ENCODE measurements around the gene UBA52. TPM values are rescaled to one million over a fixed set of nuclear protein-coding genes. Genes with fewer than 3 reads are reported as not detected.

UBA52 gene
- total and polyA plus RNA-seq, 2 donors (not counting 1 experiment from before 2014, with no cell fraction given), result 917 to 1,018 TPM

- no peak overlapping the region for H3K4me2 ChIP-seq (ENCODE audit: extremely low read depth, insufficient read depth, low read length)
- H3K36me3 ChIP-seq (ENCODE audit: control insufficient read depth, insufficient read depth, low read length), result peaks cover 13% of the 10 kb centered on the region
- no peak for TF ChIP-seq EZH2 (IDR thresholded peaks at IDR 0.05; ENCODE audit: low read length, missing control alignments)
- TF ChIP-seq, protein P1, sequence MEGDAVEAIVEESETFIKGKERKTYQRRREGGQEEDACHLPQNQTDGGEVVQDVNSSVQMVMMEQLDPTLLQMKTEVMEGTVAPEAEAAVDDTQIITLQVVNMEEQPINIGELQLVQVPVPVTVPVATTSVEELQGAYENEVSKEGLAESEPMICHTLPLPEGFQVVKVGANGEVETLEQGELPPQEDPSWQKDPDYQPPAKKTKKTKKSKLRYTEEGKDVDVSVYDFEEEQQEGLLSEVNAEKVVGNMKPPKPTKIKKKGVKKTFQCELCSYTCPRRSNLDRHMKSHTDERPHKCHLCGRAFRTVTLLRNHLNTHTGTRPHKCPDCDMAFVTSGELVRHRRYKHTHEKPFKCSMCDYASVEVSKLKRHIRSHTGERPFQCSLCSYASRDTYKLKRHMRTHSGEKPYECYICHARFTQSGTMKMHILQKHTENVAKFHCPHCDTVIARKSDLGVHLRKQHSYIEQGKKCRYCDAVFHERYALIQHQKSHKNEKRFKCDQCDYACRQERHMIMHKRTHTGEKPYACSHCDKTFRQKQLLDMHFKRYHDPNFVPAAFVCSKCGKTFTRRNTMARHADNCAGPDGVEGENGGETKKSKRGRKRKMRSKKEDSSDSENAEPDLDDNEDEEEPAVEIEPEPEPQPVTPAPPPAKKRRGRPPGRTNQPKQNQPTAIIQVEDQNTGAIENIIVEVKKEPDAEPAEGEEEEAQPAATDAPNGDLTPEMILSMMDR (conservative IDR thresholded peaks at IDR 0.05 in 1 of 2, IDR thresholded peaks at IDR 0.05 in 1 of 2; ENCODE audit: low read depth in 1 of 2, low read length in 2 of 2), result no peak
- H3K79me2 ChIP-seq (ENCODE audit: control insufficient read depth, insufficient read depth, low read length), result peaks cover 22% of the 10 kb centered on the region
- H3K9me3 ChIP-seq (ENCODE audit: control insufficient read depth, insufficient read depth, low read depth, low read length), result no peaks in the 10 kb centered on the region
- no peaks in the 10 kb centered on the region for H4K20me1 ChIP-seq (ENCODE audit: control insufficient read depth, extremely low read depth, insufficient read depth, low read length)
- H3K9ac ChIP-seq (ENCODE audit: insufficient read depth, low read length), result no peak overlapping the region
- peak overlapping the region; percentile 22 for H3K27ac ChIP-seq (ENCODE audit: insufficient read depth, low read length)
- DNase-seq (ENCODE audit: low read depth in 2 of 2), result peak in 1 of 2 donors; percentile 61
- no peaks in the 10 kb centered on the region for H3K27me3 ChIP-seq (ENCODE audit: control insufficient read depth, insufficient read depth, low read length)
- H3K4me1 ChIP-seq (ENCODE audit: control insufficient read depth, extremely low read depth, insufficient read depth, low read length), result peaks cover 2% of the 10 kb centered on the region
- H3K4me3 ChIP-seq (replicated peaks in 1 of 4; ENCODE audit: control extremely low read depth in 1 of 4, insufficient read depth in 1 of 4, low read depth in 3 of 4, low read length in 4 of 4), result no peak overlapping the region
- H2AFZ ChIP-seq (ENCODE audit: low read length), result no peak overlapping the region
These were observed 9.6 kb upstream of the UBA52 start for GRCh38 chr19:18562086-18562485.

GRCh38 chr19:18566953-18567352 is 4.7 kb upstream of the UBA52 start:
- H3K4me1 ChIP-seq (ENCODE audit: control insufficient read depth, extremely low read depth, insufficient read depth, low read length), result no peaks in the 10 kb centered on the region
- no peaks in the 10 kb centered on the region for H4K20me1 ChIP-seq (ENCODE audit: control insufficient read depth, extremely low read depth, insufficient read depth, low read length)
- TF ChIP-seq, protein P1 (conservative IDR thresholded peaks at IDR 0.05 in 1 of 2, IDR thresholded peaks at IDR 0.05 in 1 of 2; ENCODE audit: low read depth in 1 of 2, low read length in 2 of 2), result no peak
- TF ChIP-seq EZH2 (IDR thresholded peaks at IDR 0.05; ENCODE audit: low read length, missing control alignments), result no peak
- H3K79me2 ChIP-seq (ENCODE audit: control insufficient read depth, insufficient read depth, low read length), result peaks cover 3% of the 10 kb centered on the region
- peaks cover 25% of the 10 kb centered on the region for H3K36me3 ChIP-seq (ENCODE audit: control insufficient read depth, insufficient read depth, low read length)
- H3K9ac ChIP-seq (ENCODE audit: insufficient read depth, low read length), result no peak overlapping the region
- H3K4me2 ChIP-seq (ENCODE audit: extremely low read depth, insufficient read depth, low read length), result no peak overlapping the region
- H2AFZ ChIP-seq (ENCODE audit: low read length), result no peak overlapping the region
- no peak overlapping the region for H3K4me3 ChIP-seq (replicated peaks in 1 of 4; ENCODE audit: control extremely low read depth in 1 of 4, insufficient read depth in 1 of 4, low read depth in 3 of 4, low read length in 4 of 4)
- no peak for DNase-seq (ENCODE audit: low read depth in 2 of 2)
- no peaks in the 10 kb centered on the region for H3K27me3 ChIP-seq (ENCODE audit: control insufficient read depth, insufficient read depth, low read length)
- no peaks in the 10 kb centered on the region for H3K9me3 ChIP-seq (ENCODE audit: control insufficient read depth, insufficient read depth, low read depth, low read length)
- no peak overlapping the region for H3K27ac ChIP-seq (ENCODE audit: insufficient read depth, low read length)

- peaks cover 8% of the 10 kb centered on the region for H3K4me1 ChIP-seq (ENCODE audit: control insufficient read depth, extremely low read depth, insufficient read depth, low read length)
- H3K27me3 ChIP-seq (ENCODE audit: control insufficient read depth, insufficient read depth, low read length), result no peaks in the 10 kb centered on the region
- DNase-seq (ENCODE audit: low read depth in 2 of 2), result no peak
- H3K9ac ChIP-seq (ENCODE audit: insufficient read depth, low read length), result no peak overlapping the region
- H3K36me3 ChIP-seq (ENCODE audit: control insufficient read depth, insufficient read depth, low read length), result peaks cover 24% of the 10 kb centered on the region
- no peak overlapping the region for H3K27ac ChIP-seq (ENCODE audit: insufficient read depth, low read length)
- H4K20me1 ChIP-seq (ENCODE audit: control insufficient read depth, extremely low read depth, insufficient read depth, low read length), result peaks cover 5% of the 10 kb centered on the region
- H2AFZ ChIP-seq (ENCODE audit: low read length), result no peak overlapping the region
- no peaks in the 10 kb centered on the region for H3K9me3 ChIP-seq (ENCODE audit: control insufficient read depth, insufficient read depth, low read depth, low read length)
- TF ChIP-seq, protein P1 (conservative IDR thresholded peaks at IDR 0.05 in 1 of 2, IDR thresholded peaks at IDR 0.05 in 1 of 2; ENCODE audit: low read depth in 1 of 2, low read length in 2 of 2), result no peak
- H3K4me3 ChIP-seq (replicated peaks in 1 of 4; ENCODE audit: control extremely low read depth in 1 of 4, insufficient read depth in 1 of 4, low read depth in 3 of 4, low read length in 4 of 4), result no peak overlapping the region
- peaks cover 17% of the 10 kb centered on the region for H3K79me2 ChIP-seq (ENCODE audit: control insufficient read depth, insufficient read depth, low read length)
- no peak overlapping the region for H3K4me2 ChIP-seq (ENCODE audit: extremely low read depth, insufficient read depth, low read length)
These were observed 3.3 kb upstream of the UBA52 start for GRCh38 chr19:18568367-18568766.

Measured in fibroblast of lung (primary cell).